ENCODE data around the gene TMEM132A. TPM values are rescaled to one million over a fixed set of nuclear protein-coding genes. Genes with fewer than 3 reads are reported as not detected.

TMEM132A gene
- total RNA-seq, 2 donors from 2014 or later, result 12.3 to 20.7 TPM

DNA sequence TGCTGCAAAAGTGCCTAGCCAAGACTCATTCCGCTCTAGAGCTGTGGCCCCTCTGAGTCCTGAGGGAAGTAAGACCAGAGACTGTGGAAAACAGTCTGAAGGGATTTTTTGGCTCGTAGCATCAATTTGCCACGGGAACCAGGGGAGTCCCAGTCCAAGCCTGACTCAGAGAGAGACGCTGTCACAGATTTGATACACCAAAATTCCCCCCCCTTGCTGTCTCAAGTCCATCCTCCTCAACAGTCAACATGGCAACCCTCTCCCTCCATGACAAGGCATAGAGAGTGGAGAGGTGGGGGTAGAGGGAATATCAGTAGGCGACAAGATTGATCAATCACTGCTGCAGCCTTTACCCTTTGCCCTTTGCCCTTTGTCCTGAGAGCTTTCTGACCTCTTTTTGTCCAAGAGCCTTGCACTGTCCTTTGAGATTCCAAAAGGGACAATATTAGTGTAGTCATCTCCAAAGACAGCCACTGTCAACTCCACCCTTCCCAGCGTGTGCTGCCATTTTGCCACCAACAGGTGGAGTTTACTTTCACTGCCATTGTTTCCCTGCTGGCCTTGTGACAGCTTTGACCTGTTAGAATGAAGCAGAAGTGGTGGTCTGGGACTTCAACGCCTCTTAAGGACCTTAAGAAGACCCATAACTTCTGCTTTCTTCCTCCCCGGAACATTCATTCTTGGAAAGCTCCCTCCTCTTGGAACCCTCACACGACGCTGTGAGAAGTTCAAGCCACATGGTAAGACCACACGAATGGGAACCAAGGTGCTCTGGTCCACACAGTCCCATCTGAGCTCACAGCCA is 20.4 kb downstream of the TMEM132A start:
- Histone ChIP-seq H3K9me3 (no peaks in the 10 kb centered on the region), H3K9ac (ENCODE audit: low read depth in 2 of 2, low read length in 2 of 2) (no peak overlapping the region), H3K27me3 (no peaks in the 10 kb centered on the region), H3K4me3 (no peak overlapping the region), H3K36me3 (no peaks in the 10 kb centered on the region), H3K4me1 (no peaks in the 10 kb centered on the region), H3K27ac (no peak overlapping the region)
- no peak for DNase-seq
- TF ChIP-seq, protein P1, sequence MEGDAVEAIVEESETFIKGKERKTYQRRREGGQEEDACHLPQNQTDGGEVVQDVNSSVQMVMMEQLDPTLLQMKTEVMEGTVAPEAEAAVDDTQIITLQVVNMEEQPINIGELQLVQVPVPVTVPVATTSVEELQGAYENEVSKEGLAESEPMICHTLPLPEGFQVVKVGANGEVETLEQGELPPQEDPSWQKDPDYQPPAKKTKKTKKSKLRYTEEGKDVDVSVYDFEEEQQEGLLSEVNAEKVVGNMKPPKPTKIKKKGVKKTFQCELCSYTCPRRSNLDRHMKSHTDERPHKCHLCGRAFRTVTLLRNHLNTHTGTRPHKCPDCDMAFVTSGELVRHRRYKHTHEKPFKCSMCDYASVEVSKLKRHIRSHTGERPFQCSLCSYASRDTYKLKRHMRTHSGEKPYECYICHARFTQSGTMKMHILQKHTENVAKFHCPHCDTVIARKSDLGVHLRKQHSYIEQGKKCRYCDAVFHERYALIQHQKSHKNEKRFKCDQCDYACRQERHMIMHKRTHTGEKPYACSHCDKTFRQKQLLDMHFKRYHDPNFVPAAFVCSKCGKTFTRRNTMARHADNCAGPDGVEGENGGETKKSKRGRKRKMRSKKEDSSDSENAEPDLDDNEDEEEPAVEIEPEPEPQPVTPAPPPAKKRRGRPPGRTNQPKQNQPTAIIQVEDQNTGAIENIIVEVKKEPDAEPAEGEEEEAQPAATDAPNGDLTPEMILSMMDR (IDR thresholded peaks at IDR 0.05), result no peak
- intact Hi-C loops (cut with DNase I), result no loop called here

DNA sequence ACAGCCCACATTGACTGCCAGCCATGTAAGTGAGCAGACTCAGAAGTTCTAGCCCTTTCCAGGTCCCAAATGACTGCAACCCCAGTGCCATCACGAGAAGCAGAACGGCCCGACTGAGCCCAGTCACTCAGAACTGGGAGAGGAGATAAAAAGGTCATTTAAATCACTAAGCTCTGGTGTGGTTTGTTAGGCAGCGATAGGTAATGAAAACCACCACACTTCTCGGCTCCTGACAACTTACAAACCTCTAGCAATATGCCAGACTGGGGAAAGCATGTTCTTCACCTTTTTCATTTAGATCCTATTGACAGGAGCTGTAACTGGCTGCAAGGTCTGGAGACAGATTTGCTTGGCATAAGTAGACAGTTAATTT is 21.0 kb downstream of the TMEM132A start:
- intact Hi-C loops (cut with DNase I), result no loop called here
- H3K36me3 ChIP-seq, result no peaks in the 10 kb centered on the region
- no peak for DNase-seq
- TF ChIP-seq, protein P1 (IDR thresholded peaks at IDR 0.05), result no peak
- no peaks in the 10 kb centered on the region for H3K9me3 ChIP-seq
- no peak overlapping the region for H3K4me3 ChIP-seq
- H3K4me1 ChIP-seq, result no peaks in the 10 kb centered on the region
- H3K9ac ChIP-seq (ENCODE audit: low read depth in 2 of 2, low read length in 2 of 2), result no peak overlapping the region
- H3K27ac ChIP-seq, result no peak overlapping the region
- no peaks in the 10 kb centered on the region for H3K27me3 ChIP-seq

DNA sequence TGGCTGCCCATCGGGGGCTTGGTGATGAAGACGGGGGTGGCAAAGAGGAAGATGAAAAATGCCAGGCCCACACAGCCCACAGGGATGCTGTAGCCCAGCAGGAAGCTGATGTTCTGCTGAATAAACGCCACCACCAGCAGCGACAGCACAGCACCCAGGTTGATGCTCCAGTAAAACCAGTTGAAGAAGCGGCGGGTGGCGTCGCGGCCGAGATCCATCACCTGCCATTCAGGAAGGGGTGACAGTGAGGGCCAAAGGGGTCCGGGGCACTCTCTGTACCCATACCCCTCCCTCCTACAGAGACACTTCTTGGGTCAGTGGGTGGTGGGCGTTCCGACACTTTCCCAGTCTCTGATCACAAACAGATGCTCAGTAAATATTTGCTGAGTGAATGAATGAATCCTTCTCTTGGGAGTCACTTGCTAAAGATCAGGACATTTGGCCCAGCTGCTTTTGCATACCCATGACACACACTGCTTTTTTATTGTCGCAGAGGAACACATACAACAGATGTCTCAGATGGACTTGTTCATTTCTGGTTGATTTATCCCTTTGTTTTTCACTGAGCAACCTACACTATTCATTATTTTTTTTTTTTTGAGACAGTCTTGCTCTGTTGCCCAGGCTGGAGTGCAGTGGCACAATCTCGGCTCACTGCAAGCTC is 22.5 kb downstream of the TMEM132A start:
- Histone ChIP-seq H3K27ac (no peak overlapping the region), H3K27me3 (no peaks in the 10 kb centered on the region), H3K36me3 (no peaks in the 10 kb centered on the region), H3K9ac (ENCODE audit: low read depth in 2 of 2, low read length in 2 of 2) (no peak overlapping the region), H3K4me3 (no peak overlapping the region), H3K9me3 (no peaks in the 10 kb centered on the region), H3K4me1 (no peaks in the 10 kb centered on the region)
- DNase-seq, result no peak
- intact Hi-C loops (cut with DNase I), result no loop called here
- TF ChIP-seq, protein P1 (IDR thresholded peaks at IDR 0.05), result no peak

DNA sequence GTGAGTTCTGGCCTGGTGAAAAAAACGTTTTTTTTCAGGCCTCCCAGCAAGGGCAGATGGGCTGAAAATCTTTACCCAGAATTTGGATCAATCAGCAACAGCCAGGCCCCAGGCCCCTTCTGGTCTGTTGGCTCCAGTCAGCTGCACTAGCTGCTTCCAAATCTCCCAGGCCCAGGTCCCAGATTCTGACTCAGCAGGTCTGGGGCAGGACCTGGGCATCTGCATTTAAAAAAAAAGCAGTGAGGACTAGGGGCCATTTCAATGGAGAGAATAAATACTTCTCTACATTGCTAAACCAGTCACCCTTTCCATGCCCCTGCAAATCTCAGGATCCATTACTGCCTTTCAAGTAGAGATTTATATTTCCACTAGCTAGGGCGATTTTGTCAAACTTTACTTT is 23.4 kb downstream of the TMEM132A start:
- no peak for DNase-seq
- Histone ChIP-seq H3K4me1 (no peaks in the 10 kb centered on the region), H3K36me3 (no peaks in the 10 kb centered on the region), H3K27me3 (no peaks in the 10 kb centered on the region), H3K27ac (no peak overlapping the region), H3K4me3 (no peak overlapping the region), H3K9me3 (no peaks in the 10 kb centered on the region), H3K9ac (ENCODE audit: low read depth in 2 of 2, low read length in 2 of 2) (no peak overlapping the region)
- intact Hi-C loops (cut with DNase I), result no loop called here
- TF ChIP-seq, protein P1 (IDR thresholded peaks at IDR 0.05), result no peak

DNA sequence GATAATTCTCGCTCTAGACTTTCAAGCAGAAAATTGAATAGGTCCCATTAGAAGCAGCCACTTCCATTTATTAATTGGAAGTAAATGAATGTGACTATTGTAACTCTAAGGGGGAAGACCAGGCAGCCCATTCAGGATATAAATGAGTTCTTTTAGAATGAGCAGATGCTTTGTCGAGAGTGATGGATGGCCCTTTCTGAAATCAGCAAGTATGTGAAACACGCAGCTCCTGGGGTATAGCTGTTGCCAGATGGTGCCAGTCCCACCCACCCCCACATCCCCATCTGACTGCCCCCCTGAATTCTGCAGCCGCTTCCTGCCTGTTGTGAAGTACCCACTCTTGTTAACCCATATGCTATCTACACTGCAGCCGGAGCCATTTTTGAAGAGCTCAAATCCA is 24.0 kb downstream of the TMEM132A start:
- intact Hi-C loops (cut with DNase I), result no loop called here
- H3K27ac ChIP-seq, result no peak overlapping the region
- DNase-seq, result no peak
- H3K4me1 ChIP-seq, result no peaks in the 10 kb centered on the region
- H3K9ac ChIP-seq (ENCODE audit: low read depth in 2 of 2, low read length in 2 of 2), result no peak overlapping the region
- H3K36me3 ChIP-seq, result no peaks in the 10 kb centered on the region
- H3K9me3 ChIP-seq, result no peaks in the 10 kb centered on the region
- TF ChIP-seq, protein P1 (IDR thresholded peaks at IDR 0.05), result no peak
- H3K27me3 ChIP-seq, result no peaks in the 10 kb centered on the region
- no peak overlapping the region for H3K4me3 ChIP-seq

Data from colonic mucosa (tissue), 4 donors.